ENCODE measurements around the gene FIZ1. TPM values are rescaled to one million over a fixed set of nuclear protein-coding genes. Genes with fewer than 3 reads are reported as not detected.

The FIZ1 gene
- total and polyA plus RNA-seq, 8 donors = 6.8 to 12.6 (median 10.3) TPM

- Histone ChIP-seq H3K27ac (peak within 1 kb of the TSS; percentile 69 to 90 (median 85)), H3K4me3 (peak within 1 kb of the TSS; percentile 71 to 89 (median 79)), H3K36me3 (no peaks in the 10 kb centered on the region), H3K9me3 (no peaks in the 10 kb centered on the region), H3K27me3 (no peaks in the 10 kb centered on the region), H3K4me1 (peaks cover 0 to 20% (median 0%) of the 10 kb centered on the region in 3 donors)
- WGBS, 2 donors = 0 to 1% methylated on average over 21 to 43 of the region's 44 CpGs
- intact Hi-C loops (cut with DNase I) = loop anchor here in 1 of 3 donors (5.0 kb wide), 1 partner anchor 89 kb away; no protein-coding TSS in a partner anchor
- FAIRE-seq (no peak), DNase-seq (peak; percentile 66 to 80 (median 72)), ATAC-seq (peak; percentile 43 to 62 (median 60))
- peak; percentile 18 to 39 (median 38) for TF ChIP-seq CTCF (IDR thresholded peaks at IDR 0.05)
These were observed 6.5 kb upstream of the FIZ1 start, which contains the start of gene ZNF865 for GRCh38 chr19:55605637-55606470. Gene ZNF865, plus strand, starts transcription at chr19:55605647. Its CDS starts 7,972 bp downstream, at chr19:55613619.

- intact Hi-C loops (cut with DNase I) = loop anchor here in 1 of 3 donors (5.0 kb wide), 1 partner anchor 88 kb away; no protein-coding TSS in a partner anchor
- DNase-seq (peak; percentile 95 to 99 (median 97)), ATAC-seq (peak; percentile 79 to 87 (median 84))
These were observed 5.9 kb upstream of the FIZ1 start for GRCh38 chr19:55605207-55605636.

GRCh38 chr19:55603581-55604292 lies 4.4 kb upstream of the FIZ1 start:
- FAIRE-seq = no peak
- peak overlapping the region in 2 of 4 donors; percentile 88 to 90 for H3K27ac ChIP-seq
- no peak for TF ChIP-seq CTCF (IDR thresholded peaks at IDR 0.05)

More at GRCh38 chr19:55605207-55605636, 5.9 kb upstream of the FIZ1 start:
- peaks cover 0 to 20% (median 0%) of the 10 kb centered on the region in 3 donors for H3K4me1 ChIP-seq
- WGBS, 2 donors = 0% methylated on average over 29 to 43 of the region's 43 CpGs
- H3K36me3 ChIP-seq = no peaks in the 10 kb centered on the region
- TF ChIP-seq CTCF (IDR thresholded peaks at IDR 0.05) = no peak
- H3K4me3 ChIP-seq = peak overlapping the region; percentile 71 to 89 (median 79)
- H3K27ac ChIP-seq = peak overlapping the region; percentile 69 to 90 (median 85)
- H3K9me3 ChIP-seq = no peaks in the 10 kb centered on the region
- no peak for FAIRE-seq
- H3K27me3 ChIP-seq = no peaks in the 10 kb centered on the region

GRCh38 chr19:55603115-55603514 lies 3.8 kb upstream of the FIZ1 start:
- DNase-seq (peak in 1 of 6 donors; percentile 48), ATAC-seq (no peak), FAIRE-seq (no peak)
- Histone ChIP-seq H3K4me1 (peaks cover 0 to 20% (median 0%) of the 10 kb centered on the region in 3 donors), H3K27me3 (no peaks in the 10 kb centered on the region), H3K36me3 (no peaks in the 10 kb centered on the region), H3K27ac (no peak overlapping the region), H3K9me3 (no peaks in the 10 kb centered on the region), H3K4me3 (no peak overlapping the region)
- 88 to 91% methylated on average over 21 of the region's 21 CpGs for WGBS, 2 donors
- intact Hi-C loops (cut with DNase I) = no loop called here
- no peak for TF ChIP-seq CTCF (IDR thresholded peaks at IDR 0.05)

More at GRCh38 chr19:55603581-55604292, 4.4 kb upstream of the FIZ1 start:
- WGBS, 2 donors = 72 to 73% methylated on average over 22 of the region's 22 CpGs
- intact Hi-C loops (cut with DNase I) = no loop called here
- Histone ChIP-seq H3K27me3 (no peaks in the 10 kb centered on the region), H3K9me3 (no peaks in the 10 kb centered on the region), H3K4me3 (no peak overlapping the region), H3K4me1 (peaks cover 0 to 20% (median 0%) of the 10 kb centered on the region in 3 donors), H3K36me3 (no peaks in the 10 kb centered on the region)
- ATAC-seq (no peak), DNase-seq (no peak)

All from pancreas (tissue), 10 donors.